HepG2 (cell line): ENCODE measurements around the gene VAMP2. TPM values are rescaled to one million over a fixed set of nuclear protein-coding genes. Genes with fewer than 3 reads are reported as not detected.

ENCODE experiments used
- FLYWCH1 ChIP-seq: sonication (generic); formaldehyde crosslinking; IDR thresholded peaks from 2 replicates; pipeline ENCODE4 v1.8.1; 2023; ENCODE audit warnings: mild to moderate bottlenecking, missing genetic modification reagents
- GMEB2 ChIP-seq: IDR thresholded peaks from 2 replicates; pipeline ENCODE4 v1.6.1; 2016; ENCODE audit warnings: missing biosample characterization, missing genetic modification reagents, low read depth
- IKZF4 ChIP-seq: sonication (generic); formaldehyde crosslinking; IDR thresholded peaks from 2 replicates; pipeline ENCODE4 v1.5.1; 2020; ENCODE audit warnings: borderline replicate concordance, mild to moderate bottlenecking, low read depth, missing genetic modification reagents; ENCODE audit errors: not compliant biosample characterization
- JARID2 ChIP-seq: sonication (generic); formaldehyde crosslinking; IDR thresholded peaks from 2 replicates; pipeline ENCODE4 v1.8.1; 2023; ENCODE audit warnings: missing genetic modification reagents, inconsistent platforms; ENCODE audit not compliant: insufficient replicate concordance
- MAFF ChIP-seq: IDR thresholded peaks from 2 replicates; pipeline ENCODE4 v1.6.1; 2011; ENCODE audit warnings: low read depth, low read length, improper control_type of control experiment
- MTERF4 ChIP-seq: sonication (generic); formaldehyde crosslinking; IDR thresholded peaks from 2 replicates; pipeline ENCODE4 v1.8.0; 2023; ENCODE audit warnings: mild to moderate bottlenecking, missing genetic modification reagents
- NBN ChIP-seq: fragments of 450-650 bp; conservative IDR thresholded peaks from 2 replicates; pipeline ENCODE4 v1.6.1; 2017
- NFE2L2 ChIP-seq: fragments of 150-350 bp; IDR thresholded peaks from 2 replicates; pipeline ENCODE4 v1.6.1; 2014; ENCODE audit warnings: low read length
- PHF8 ChIP-seq: sonication (generic); formaldehyde crosslinking; IDR thresholded peaks from 2 replicates; pipeline ENCODE4 v1.5.0; 2020; ENCODE audit warnings: missing genetic modification reagents
- UBTF ChIP-seq: sonication (generic); formaldehyde crosslinking; IDR thresholded peaks from 2 replicates; pipeline ENCODE4 v1.4.0; 2020; ENCODE audit warnings: mild to moderate bottlenecking, missing genetic modification reagents
- ZHX2 ChIP-seq, 2 experiments: sonication (generic) in 1 of 2; formaldehyde crosslinking in 1 of 2; IDR thresholded peaks; 2 replicates each; pipeline versions ENCODE4 v1.6.1 to v1.9.0; 2014 to 2022; ENCODE audit warnings: antibody characterized with exemption in 1 of 2, borderline replicate concordance in 1 of 2, inconsistent platforms in 1 of 2, low read depth in 1 of 2, missing genetic modification reagents in 1 of 2
- ZNF101 ChIP-seq: sonication (generic); formaldehyde crosslinking; IDR thresholded peaks from 2 replicates; pipeline ENCODE4 v1.4.0; 2020; ENCODE audit warnings: mild to moderate bottlenecking, low read depth, missing genetic modification reagents, borderline replicate concordance
- ZNF652 ChIP-seq: IDR thresholded peaks from 2 replicates; pipeline ENCODE4 v1.6.1; 2016; ENCODE audit warnings: low read depth, borderline replicate concordance
- ZNF674 ChIP-seq: sonication (generic); formaldehyde crosslinking; IDR thresholded peaks from 2 replicates; pipeline ENCODE4 v1.5.0; 2020; ENCODE audit warnings: low read depth, mild to moderate bottlenecking, missing genetic modification reagents
- ZNF761 ChIP-seq: sonication (generic); formaldehyde crosslinking; conservative IDR thresholded peaks from 2 replicates; pipeline ENCODE4 v1.4.0; 2020; ENCODE audit warnings: mild to moderate bottlenecking, missing genetic modification reagents
- polyA plus RNA-seq, 8 experiments: library from polyadenylated mRNA; depleted of rRNA in 3 of 8; stranded (reverse) in 7 of 8; unstranded in 1 of 8; fragments of >200 nt; fragmentation: Illumina TruSeq in 4 of 8; extraction: Trizol in 4 of 8; gene quantifications; 2 replicates each; pipeline versions ENCODE4 v1.2.1 to v1.2.3, GENCODE V29; 2011 to 2016; ENCODE audit warnings: low read depth in 4 of 8, missing spikeins in 1 of 8, mixed read lengths in 1 of 8; ENCODE audit not compliant: insufficient read depth in 1 of 8
- total RNA-seq, 5 experiments: library from RNA; depleted of rRNA; stranded (reverse); fragments of >200 nt; fragmentation: Illumina TruSeq; extraction: Trizol; gene quantifications; 2 replicates each; pipeline ENCODE4 v1.2.3, GENCODE V29; 2016; ENCODE audit warnings: low read depth in 1 of 5
- TF ChIP-seq, protein P1 (sequence below): sonication (generic); formaldehyde crosslinking; IDR thresholded peaks from 2 replicates; pipeline ENCODE4 v1.9.0; 2021; ENCODE audit warnings: missing genetic modification reagents, borderline replicate concordance

Gene VAMP2
- total and polyA plus RNA-seq, 2 of the 13 experiments (the other 11 are each of a cell fraction or from before 2014, with no cell fraction given): 3.9 to 17.2 TPM

DNA sequence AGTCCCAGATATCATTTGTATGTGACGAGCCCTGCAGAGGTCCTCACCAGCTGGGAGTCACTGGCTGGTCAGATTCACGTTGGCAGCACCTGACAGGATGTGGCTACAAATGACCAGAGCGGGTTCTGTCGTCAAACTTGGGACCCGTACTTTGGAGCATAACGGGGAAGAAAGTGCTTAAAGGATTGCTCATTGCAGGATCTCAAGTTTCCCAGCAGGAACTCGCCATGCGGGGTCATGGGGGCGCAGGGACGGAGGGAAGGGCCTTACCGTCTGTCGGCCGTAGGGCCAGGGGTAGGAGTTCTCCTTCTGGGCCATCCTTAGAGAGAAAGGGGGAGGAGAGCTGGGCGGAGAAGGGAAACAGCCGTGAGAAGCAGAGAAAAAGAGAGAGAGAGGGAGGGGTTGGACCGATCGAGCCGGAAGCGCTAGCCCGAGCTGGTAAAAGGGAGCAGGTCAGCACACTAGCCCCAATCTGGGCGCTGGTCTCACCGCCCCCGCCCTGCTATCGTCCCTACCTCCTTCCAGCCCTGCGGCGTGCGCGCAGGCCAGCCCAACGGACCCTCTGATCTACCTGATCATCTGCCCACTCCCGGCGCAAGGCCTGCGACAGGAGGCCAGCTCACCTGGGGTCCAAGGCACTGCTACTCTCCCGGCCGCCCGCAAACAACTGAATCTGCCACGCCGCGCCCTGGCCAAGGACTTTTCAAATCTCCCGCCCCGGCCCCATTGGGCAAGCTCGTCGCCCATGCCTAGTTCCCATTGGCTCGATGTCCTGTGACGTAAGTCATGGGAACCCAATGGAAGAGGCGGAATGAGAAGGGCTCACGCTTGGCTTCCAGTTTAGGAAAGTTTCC, 47.4 kb upstream of the VAMP2 start, which contains the start of gene AURKB (continued):
- TF ChIP-seq ZNF761 (CRISPR knock-in tag): no peak
- no peak for TF ChIP-seq NBN
- 0 out of 2 replicates have a peak, but pooled peaks have one; percentile 85 for TF ChIP-seq FLYWCH1
- TF ChIP-seq IKZF4 (CRISPR knock-in tag): no peak
- no peak for TF ChIP-seq ZHX2 (IDR thresholded peaks at IDR 0.05; ENCODE audit: low read depth)
- TF ChIP-seq ZHX2 (CRISPR knock-in tag; IDR thresholded peaks at IDR 0.05; ENCODE audit: borderline replicate concordance): no peak
- peak; percentile 67 for TF ChIP-seq PHF8
- TF ChIP-seq ZNF674 (CRISPR knock-in tag): no peak
- TF ChIP-seq NFE2L2: no peak
- no peak for TF ChIP-seq GMEB2 (CRISPR knock-in tag)
- no peak for TF ChIP-seq ZNF652
- peak; percentile 69 for TF ChIP-seq UBTF (CRISPR knock-in tag)
- TF ChIP-seq, protein P1, sequence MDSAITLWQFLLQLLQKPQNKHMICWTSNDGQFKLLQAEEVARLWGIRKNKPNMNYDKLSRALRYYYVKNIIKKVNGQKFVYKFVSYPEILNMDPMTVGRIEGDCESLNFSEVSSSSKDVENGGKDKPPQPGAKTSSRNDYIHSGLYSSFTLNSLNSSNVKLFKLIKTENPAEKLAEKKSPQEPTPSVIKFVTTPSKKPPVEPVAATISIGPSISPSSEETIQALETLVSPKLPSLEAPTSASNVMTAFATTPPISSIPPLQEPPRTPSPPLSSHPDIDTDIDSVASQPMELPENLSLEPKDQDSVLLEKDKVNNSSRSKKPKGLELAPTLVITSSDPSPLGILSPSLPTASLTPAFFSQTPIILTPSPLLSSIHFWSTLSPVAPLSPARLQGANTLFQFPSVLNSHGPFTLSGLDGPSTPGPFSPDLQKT: no peak
- TF ChIP-seq MAFF: no peak
- no peak for TF ChIP-seq MTERF4 (CRISPR knock-in tag)
- TF ChIP-seq ZNF101 (CRISPR knock-in tag): no peak
- no peak for TF ChIP-seq JARID2 (CRISPR knock-in tag)
